H1 (cell line): Measurements from ENCODE around the gene GALNT9. TPM values are rescaled to one million over a fixed set of nuclear protein-coding genes. Genes with fewer than 3 reads are reported as not detected.
A peak's percentile ranks its signal among the peaks of the same experiment; 100 is the strongest.

Source experiments
- CTCF ChIA-PET: fragments of 300-600 bp; sonication (Branson Sonifier 250); formaldehyde crosslinking; loops from one replicate; lab custom pipeline; 2021; ENCODE audit not compliant: partially characterized antibody; lab: Charles Lee
- POLR2A ChIA-PET: fragments of 300-600 bp; sonication (Branson Sonifier 250); formaldehyde crosslinking; loops from one replicate; lab custom pipeline; 2021; ENCODE audit warnings: inconsistent platforms; ENCODE audit not compliant: partially characterized antibody; lab: Charles Lee
- DNase-seq, 2 experiments: peaks; one replicate each; pipeline versions ENCODE4 v3.0.0 to v3.0.0-alpha.2; 2010 to 2022; ENCODE audit warnings: low spot score in 2 of 2, low read depth in 1 of 2, mixed read lengths in 1 of 2
- FAIRE-seq: peaks from 2 replicates; lab custom pipeline; 2011; peaks lifted over from hg19 to GRCh38; lab: Jason Lieb, UNC
- H2AFZ ChIP-seq: 2 replicates; pipeline ENCODE4 v1.8.1; 2012; ENCODE audit warnings: low read length, inconsistent platforms
- H2AK5ac ChIP-seq: 2 replicates; pipeline ENCODE4 v1.6.1; 2013; ENCODE audit warnings: low read depth, low read length
- H2BK120ac ChIP-seq: replicated peaks from 2 replicates; pipeline ENCODE3; 2013; ENCODE audit warnings: low read depth, low read length, inconsistent platforms
- H2BK12ac ChIP-seq: 2 replicates; pipeline ENCODE4 v1.6.1; 2013; ENCODE audit warnings: low read depth, low read length
- H2BK15ac ChIP-seq: 2 replicates; pipeline ENCODE4 v1.6.1; 2013; ENCODE audit warnings: low read length
- H2BK20ac ChIP-seq: 2 replicates; pipeline ENCODE4 v1.6.1; 2013; ENCODE audit warnings: low read length
- H2BK5ac ChIP-seq: 2 replicates; pipeline ENCODE4 v1.6.1; 2013; ENCODE audit warnings: low read depth, low read length
- H3K14ac ChIP-seq: 2 replicates; pipeline ENCODE4 v1.6.1; 2013; ENCODE audit warnings: inconsistent platforms; ENCODE audit not compliant: insufficient read length
- H3K18ac ChIP-seq: 2 replicates; pipeline ENCODE4 v1.6.1; 2013; ENCODE audit warnings: low read length; ENCODE audit errors: extremely low read depth
- H3K23ac ChIP-seq: 2 replicates; pipeline ENCODE4 v1.6.1; 2013; ENCODE audit warnings: inconsistent platforms; ENCODE audit not compliant: insufficient read length
- H3K23me2 ChIP-seq: 2 replicates; pipeline ENCODE4 v1.6.1; 2013; ENCODE audit warnings: low read depth, low read length
- H3K27ac ChIP-seq: 2 replicates; pipeline ENCODE4 v1.6.1; 2011; ENCODE audit warnings: low read depth, low read length, inconsistent platforms
- H3K27me3 ChIP-seq, 4 experiments: replicated peaks in 1 of 4; 1 replicate in 1 of 4; 2 replicates in 3 of 4; pipeline versions ENCODE4 v1.6.1 to v1.8.1; 2011 to 2013; ENCODE audit warnings: low read length in 3 of 4, mild to moderate bottlenecking in 3 of 4, inconsistent platforms in 2 of 4, mixed read lengths in 2 of 4, moderate library complexity in 1 of 4; ENCODE audit not compliant: control insufficient read depth in 3 of 4, insufficient read depth in 3 of 4; ENCODE audit errors: extremely low read depth in 1 of 4
- H3K36me3 ChIP-seq, 4 experiments: 2 replicates each; pipeline versions ENCODE4 v1.6.1 to v1.8.1; 2011 to 2013; ENCODE audit warnings: mild to moderate bottlenecking in 4 of 4, low read length in 3 of 4, moderate library complexity in 2 of 4, control low read depth in 1 of 4, inconsistent platforms in 1 of 4; ENCODE audit not compliant: insufficient read depth in 4 of 4, control insufficient read depth in 2 of 4
- H3K4ac ChIP-seq: replicated peaks from 2 replicates; pipeline ENCODE3; 2013; ENCODE audit warnings: low read length, low read depth, mixed read lengths, inconsistent platforms; ENCODE audit not compliant: insufficient read length
- H3K4me1 ChIP-seq, 4 experiments: replicated peaks in 1 of 4; 1 replicate in 1 of 4; 2 replicates in 3 of 4; pipeline versions ENCODE4 v1.6.1 to v1.8.1; 2011 to 2013; ENCODE audit warnings: low read length in 3 of 4, inconsistent platforms in 2 of 4, mixed read lengths in 1 of 4; ENCODE audit not compliant: insufficient read depth in 4 of 4, control insufficient read depth in 3 of 4
- H3K4me2 ChIP-seq, 2 experiments: 2 replicates each; pipeline versions ENCODE4 v1.6.1 to v1.8.1; 2011 to 2013; ENCODE audit warnings: low read depth in 2 of 2, low read length in 2 of 2, control low read depth in 1 of 2, inconsistent platforms in 1 of 2, mild to moderate bottlenecking in 1 of 2; ENCODE audit not compliant: insufficient read depth in 1 of 2
- H3K4me3 ChIP-seq, 4 experiments: fragments of 200-600, 300-600 bp in 1 of 4; sonication (generic), shearing (Covaris generic), sonication (Bioruptor Twin) in 1 of 4; 2 replicates each; pipeline versions ENCODE4 v1.5.1 to v1.8.1; 2011 to 2016; ENCODE audit warnings: low read length in 4 of 4, low read depth in 3 of 4, control low read depth in 2 of 4, inconsistent platforms in 2 of 4, mild to moderate bottlenecking in 2 of 4, mixed read lengths in 1 of 4, moderate library complexity in 1 of 4; ENCODE audit not compliant: insufficient read depth in 2 of 4; ENCODE audit errors: extremely low read depth in 1 of 4
- H3K56ac ChIP-seq: replicated peaks from 2 replicates; pipeline ENCODE3; 2013; ENCODE audit warnings: low read depth, mild to moderate bottlenecking, mixed read lengths, low read length, inconsistent platforms; ENCODE audit not compliant: insufficient read length
- H3K79me1 ChIP-seq: 2 replicates; pipeline ENCODE4 v1.6.1; 2013; ENCODE audit warnings: low read depth, low read length, control low read depth
- H3K79me2 ChIP-seq, 2 experiments: 2 replicates each; pipeline versions ENCODE4 v1.6.1 to v1.8.1; 2012 to 2013; ENCODE audit warnings: low read length in 2 of 2, mild to moderate bottlenecking in 2 of 2, inconsistent platforms in 1 of 2; ENCODE audit not compliant: insufficient read depth in 2 of 2, control insufficient read depth in 1 of 2
- H3K9ac ChIP-seq, 4 experiments: replicated peaks in 1 of 4; 1 replicate in 1 of 4; 2 replicates in 3 of 4; pipeline versions ENCODE4 v1.6.1 to v1.8.1; 2011 to 2013; ENCODE audit warnings: low read depth in 3 of 4, low read length in 3 of 4, control low read depth in 2 of 4, mild to moderate bottlenecking in 2 of 4, moderate library complexity in 2 of 4, inconsistent platforms in 1 of 4; ENCODE audit errors: extremely low read depth in 1 of 4
- H3K9me3 ChIP-seq, 2 experiments: 2 replicates each; pipeline versions ENCODE4 v1.6.1 to v1.8.1; 2012 to 2013; ENCODE audit warnings: mild to moderate bottlenecking in 2 of 2, moderate library complexity in 2 of 2, control low read depth in 1 of 2, inconsistent platforms in 1 of 2, low read depth in 1 of 2, low read length in 1 of 2, mixed read lengths in 1 of 2; ENCODE audit not compliant: insufficient read depth in 2 of 2
- H4K20me1 ChIP-seq, 2 experiments: replicated peaks in 1 of 2; 2 replicates each; pipeline versions ENCODE3 to v1.8.1; 2011 to 2013; ENCODE audit warnings: inconsistent platforms in 2 of 2, low read length in 2 of 2, mild to moderate bottlenecking in 1 of 2; ENCODE audit not compliant: insufficient read depth in 2 of 2, control insufficient read depth in 1 of 2
- H4K5ac ChIP-seq: 2 replicates; pipeline ENCODE4 v1.6.1; 2013; ENCODE audit warnings: low read length, low read depth, mixed read lengths, inconsistent platforms; ENCODE audit not compliant: insufficient read length
- H4K8ac ChIP-seq: 2 replicates; pipeline ENCODE4 v1.8.0; 2013; ENCODE audit warnings: mild to moderate bottlenecking, moderate library complexity, low read length, inconsistent platforms; ENCODE audit not compliant: insufficient read depth; ENCODE audit errors: extremely low read depth
- H4K91ac ChIP-seq: replicated peaks from 2 replicates; pipeline ENCODE3; 2013; ENCODE audit warnings: low read length, mixed read lengths, inconsistent platforms; ENCODE audit not compliant: insufficient read length
- ATF2 ChIP-seq: IDR thresholded peaks from 2 replicates; pipeline ENCODE4 v1.6.1; 2012; ENCODE audit warnings: low read length, inconsistent platforms
- ATF3 ChIP-seq: IDR thresholded peaks from 2 replicates; pipeline ENCODE4 v1.6.1; 2011; ENCODE audit warnings: low read depth, mild to moderate bottlenecking, low read length; ENCODE audit not compliant: insufficient read depth
- CREB1 ChIP-seq: IDR thresholded peaks from 2 replicates; pipeline ENCODE4 v1.6.1; 2012; ENCODE audit warnings: inconsistent platforms
- HDAC6 ChIP-seq: IDR thresholded peaks from one replicate; pipeline ENCODE4 v1.7.1; 2012; ENCODE audit warnings: low read depth, mild to moderate bottlenecking, inconsistent platforms, low read length, moderate library complexity
- SP2 ChIP-seq: IDR thresholded peaks from 2 replicates; pipeline ENCODE4 v1.6.1; 2012; ENCODE audit warnings: mild to moderate bottlenecking, low read length, inconsistent platforms
- SP4 ChIP-seq: IDR thresholded peaks from 2 replicates; pipeline ENCODE4 v1.6.1; 2012; ENCODE audit warnings: low read length, inconsistent platforms
- WGBS, 2 experiments: shearing (Covaris generic) in 1 of 2; methylation state at CpG; one replicate each; pipeline versions ENCODE4 v1.1.6 to v1.1.7; 2013 to 2015; ENCODE audit warnings: low lambda C conversion rate in 2 of 2, mixed read lengths in 2 of 2, inconsistent platforms in 1 of 2, low coverage in 1 of 2, missing lambda C conversion rate in 1 of 2; ENCODE audit not compliant: insufficient replicate concordance in 2 of 2, insufficient coverage in 1 of 2, insufficient read length in 1 of 2; ENCODE audit errors: extremely low coverage in 1 of 2, missing lambda C conversion rate in 1 of 2; 5-methylcytosine and 5-hydroxymethylcytosine counted together
- polyA plus RNA-seq, 7 experiments: library from polyadenylated mRNA; depleted of rRNA in 3 of 7; stranded (reverse) in 5 of 7; unstranded in 2 of 7; fragments of >200 nt in 5 of 7; fragments of 200-250 nt in 2 of 7; gene quantifications; 1 replicate in 5 of 7; 2 replicates in 1 of 7; 4 replicates in 1 of 7; pipeline versions ENCODE4 v1.2.1 to v1.2.3, GENCODE V29; 2011 to 2013; ENCODE audit warnings: missing spikeins in 2 of 7, mixed read lengths in 2 of 7
- total RNA-seq: library from RNA; stranded (reverse); fragmentation: NEBNext Ultra II Directional; extraction: Animal tissue kit (Norgen Biotek cat#: 25700); gene quantifications from 2 replicates; pipeline ENCODE4 v1.2.1, GENCODE V29; 2021
- TF ChIP-seq, protein P1 (sequence below), 3 experiments: IDR thresholded peaks; 1 replicate in 2 of 3; 2 replicates in 1 of 3; pipeline versions ENCODE4 v1.5.1 to v1.6.1; 2011; ENCODE audit warnings: low read length in 3 of 3, mild to moderate bottlenecking in 3 of 3, inconsistent platforms in 2 of 3, low read depth in 1 of 3, moderate library complexity in 1 of 3; ENCODE audit not compliant: insufficient read depth in 1 of 3; ENCODE audit errors: control extremely low read depth in 1 of 3

Gene GALNT9
- total and polyA plus RNA-seq, 2 of the 8 experiments (the other 6 are each of a cell fraction or from before 2014, with no cell fraction given) = 2.0 to 3.6 TPM

GRCh38 chr12:132278401-132279183 is 50.8 kb downstream of the GALNT9 start:
- H3K79me1 ChIP-seq = no peaks in the 10 kb centered on the region
- H3K23me2 ChIP-seq = 0 out of 2 replicates have a peak, but pooled peaks cover 1% of the 10 kb centered on the region
- H3K79me2 ChIP-seq = no peaks in the 10 kb centered on the region
- H3K23ac ChIP-seq = no peak overlapping the region
- no peaks in the 10 kb centered on the region; a peak in 2 of 7 replicates for H3K27me3 ChIP-seq
- H2AK5ac ChIP-seq = no peak overlapping the region
- H2BK15ac ChIP-seq = no peak overlapping the region
- ChIA-PET POLR2A (no interaction called here), CTCF (interaction anchor here (1.2 kb wide), 1 partner anchor 11 kb away, joined by 4 read pairs; no protein-coding TSS in a partner anchor)
- no peak overlapping the region for H3K14ac ChIP-seq
- no peak overlapping the region for H2BK20ac ChIP-seq
- FAIRE-seq = no peak
- H3K9me3 ChIP-seq = no peaks in the 10 kb centered on the region
- H4K8ac ChIP-seq = 0 out of 2 replicates have a peak overlapping the region, but pooled peaks have one; percentile 38
- no peak overlapping the region for H3K4me2 ChIP-seq
- no peak overlapping the region for H3K9ac ChIP-seq
- H4K20me1 ChIP-seq = peaks cover 0 to 2% of the 10 kb centered on the region in 2 experiments
- WGBS, 2 experiments = 90% methylated on average over 27 of the region's 38 CpGs; no CpG with 5 or more reads in 1 of the 2 experiments
- H3K4me1 ChIP-seq = peaks cover 0 to 28% (median 21%) of the 10 kb centered on the region in 4 experiments; a peak in 6 of 7 replicates
- H4K91ac ChIP-seq = no peak overlapping the region
- no peaks in the 10 kb centered on the region for H3K36me3 ChIP-seq
- no peak for DNase-seq
- H3K56ac ChIP-seq = no peak overlapping the region
- no peak overlapping the region for H2BK5ac ChIP-seq
- no peak overlapping the region for H2BK120ac ChIP-seq
- H3K4me3 ChIP-seq = no peak overlapping the region
- no peak overlapping the region for H3K27ac ChIP-seq
- H2AFZ ChIP-seq = no peak overlapping the region
- H3K18ac ChIP-seq = no peak overlapping the region
- H4K5ac ChIP-seq = no peak overlapping the region
- H2BK12ac ChIP-seq = no peak overlapping the region
- no peak overlapping the region for H3K4ac ChIP-seq
- TF ChIP-seq SP4 (no peak), HDAC6 (no peak), ATF3 (no peak), CREB1 (no peak), ATF2 (no peak), SP2 (no peak)
- TF ChIP-seq, protein P1, sequence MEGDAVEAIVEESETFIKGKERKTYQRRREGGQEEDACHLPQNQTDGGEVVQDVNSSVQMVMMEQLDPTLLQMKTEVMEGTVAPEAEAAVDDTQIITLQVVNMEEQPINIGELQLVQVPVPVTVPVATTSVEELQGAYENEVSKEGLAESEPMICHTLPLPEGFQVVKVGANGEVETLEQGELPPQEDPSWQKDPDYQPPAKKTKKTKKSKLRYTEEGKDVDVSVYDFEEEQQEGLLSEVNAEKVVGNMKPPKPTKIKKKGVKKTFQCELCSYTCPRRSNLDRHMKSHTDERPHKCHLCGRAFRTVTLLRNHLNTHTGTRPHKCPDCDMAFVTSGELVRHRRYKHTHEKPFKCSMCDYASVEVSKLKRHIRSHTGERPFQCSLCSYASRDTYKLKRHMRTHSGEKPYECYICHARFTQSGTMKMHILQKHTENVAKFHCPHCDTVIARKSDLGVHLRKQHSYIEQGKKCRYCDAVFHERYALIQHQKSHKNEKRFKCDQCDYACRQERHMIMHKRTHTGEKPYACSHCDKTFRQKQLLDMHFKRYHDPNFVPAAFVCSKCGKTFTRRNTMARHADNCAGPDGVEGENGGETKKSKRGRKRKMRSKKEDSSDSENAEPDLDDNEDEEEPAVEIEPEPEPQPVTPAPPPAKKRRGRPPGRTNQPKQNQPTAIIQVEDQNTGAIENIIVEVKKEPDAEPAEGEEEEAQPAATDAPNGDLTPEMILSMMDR (IDR thresholded peaks at IDR 0.05; ENCODE audit: control extremely low read depth in 1 of 3, insufficient read depth in 1 of 3, low read depth in 1 of 3, low read length in 3 of 3) = no peak
